Thoracic aorta (tissue), 2 donors: Measurements from ENCODE around the gene UBE2Q1. TPM values are rescaled to one million over a fixed set of nuclear protein-coding genes. Genes with fewer than 3 reads are reported as not detected.
A peak's percentile ranks its signal among the peaks of the same experiment; 100 is the strongest.

Experiments
- ATAC-seq: fragments of 150-250 bp; one replicate; pipeline ENCODE4 v1.8.0; 2017; ENCODE audit warnings: low read depth; ENCODE audit not compliant: insufficient number of reproducible peaks, low FRiP score
- DNase-seq: peaks from one replicate; pipeline ENCODE4 v3.0.0-alpha.2; 2020; ENCODE audit warnings: low spot score
- H3K27ac ChIP-seq, 2 donors: fragments of 200-600 bp; sonication (generic); 1 replicate in 1 of 2; 2 replicates in 1 of 2; pipeline ENCODE4 v1.5.1; 2016; ENCODE audit warnings: mild to moderate bottlenecking in 2 of 2, moderate library complexity in 2 of 2
- H3K27me3 ChIP-seq: fragments of 200-600 bp; sonication (generic); replicated peaks from 2 replicates; pipeline ENCODE4 v1.6.0; 2016; ENCODE audit warnings: mild to moderate bottlenecking; ENCODE audit not compliant: insufficient read depth
- H3K36me3 ChIP-seq: fragments of 200-600 bp; sonication (generic); one replicate; pipeline ENCODE4 v1.5.1; 2016
- H3K4me1 ChIP-seq, 2 donors: fragments of 200-600 bp; sonication (generic); 1 replicate in 1 of 2; 2 replicates in 1 of 2; pipeline versions ENCODE4 v1.5.1 to v1.6.0; 2016; ENCODE audit warnings: low read depth in 2 of 2, mild to moderate bottlenecking in 1 of 2; ENCODE audit not compliant: control insufficient read depth in 1 of 2
- H3K4me3 ChIP-seq: fragments of 200-600 bp; sonication (generic); 2 replicates; pipeline ENCODE4 v1.5.1; 2016; ENCODE audit warnings: mild to moderate bottlenecking
- H3K9me3 ChIP-seq: fragments of 200-600 bp; sonication (generic); 2 replicates; pipeline ENCODE4 v1.5.1; 2016
- total RNA-seq, 2 donors: library from RNA; depleted of rRNA; stranded (reverse); fragments of >200 nt; gene quantifications; one replicate each; pipeline versions ENCODE4 v1.1.0 to v1.2.3, GENCODE V29; 2016
- TF ChIP-seq, protein P1 (sequence below): fragments of 200-600 bp; sonication (generic); IDR thresholded peaks from one replicate; pipeline ENCODE4 v1.5.1; 2019; ENCODE audit warnings: antibody characterized with exemption

UBE2Q1 gene
- total RNA-seq, 2 donors from 2014 or later = 28.4 to 49.5 TPM

DNA sequence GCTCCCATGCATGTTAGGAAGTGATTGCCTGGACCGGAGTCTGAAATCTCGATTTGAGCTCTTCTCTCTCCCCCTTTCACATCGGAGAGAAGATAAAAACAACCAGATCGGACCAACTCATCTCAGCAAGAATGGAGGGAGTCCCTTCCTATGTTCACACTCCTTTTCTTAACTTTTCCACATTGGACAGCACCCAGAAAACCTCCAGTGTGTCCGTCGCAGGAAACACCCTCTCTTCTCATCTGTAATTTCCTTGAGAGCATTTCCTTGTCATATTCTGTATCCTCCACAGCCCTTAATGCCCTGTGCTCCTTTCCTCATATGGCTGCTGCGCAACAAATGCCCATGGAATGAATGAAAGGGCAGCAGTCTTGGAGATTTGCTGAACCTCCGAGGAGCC is 57.9 kb downstream of the UBE2Q1 start:
- Histone ChIP-seq H3K4me1 (peaks cover 3 to 9% of the 10 kb centered on the region in 2 donors), H3K27ac (no peak overlapping the region), H3K27me3 (peaks cover 25% of the 10 kb centered on the region), H3K4me3 (peak overlapping the region; percentile 67), H3K36me3 (no peaks in the 10 kb centered on the region), H3K9me3 (no peaks in the 10 kb centered on the region)
- DNase-seq (no peak), ATAC-seq (no peak)
- TF ChIP-seq, protein P1, sequence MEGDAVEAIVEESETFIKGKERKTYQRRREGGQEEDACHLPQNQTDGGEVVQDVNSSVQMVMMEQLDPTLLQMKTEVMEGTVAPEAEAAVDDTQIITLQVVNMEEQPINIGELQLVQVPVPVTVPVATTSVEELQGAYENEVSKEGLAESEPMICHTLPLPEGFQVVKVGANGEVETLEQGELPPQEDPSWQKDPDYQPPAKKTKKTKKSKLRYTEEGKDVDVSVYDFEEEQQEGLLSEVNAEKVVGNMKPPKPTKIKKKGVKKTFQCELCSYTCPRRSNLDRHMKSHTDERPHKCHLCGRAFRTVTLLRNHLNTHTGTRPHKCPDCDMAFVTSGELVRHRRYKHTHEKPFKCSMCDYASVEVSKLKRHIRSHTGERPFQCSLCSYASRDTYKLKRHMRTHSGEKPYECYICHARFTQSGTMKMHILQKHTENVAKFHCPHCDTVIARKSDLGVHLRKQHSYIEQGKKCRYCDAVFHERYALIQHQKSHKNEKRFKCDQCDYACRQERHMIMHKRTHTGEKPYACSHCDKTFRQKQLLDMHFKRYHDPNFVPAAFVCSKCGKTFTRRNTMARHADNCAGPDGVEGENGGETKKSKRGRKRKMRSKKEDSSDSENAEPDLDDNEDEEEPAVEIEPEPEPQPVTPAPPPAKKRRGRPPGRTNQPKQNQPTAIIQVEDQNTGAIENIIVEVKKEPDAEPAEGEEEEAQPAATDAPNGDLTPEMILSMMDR = no peak

DNA sequence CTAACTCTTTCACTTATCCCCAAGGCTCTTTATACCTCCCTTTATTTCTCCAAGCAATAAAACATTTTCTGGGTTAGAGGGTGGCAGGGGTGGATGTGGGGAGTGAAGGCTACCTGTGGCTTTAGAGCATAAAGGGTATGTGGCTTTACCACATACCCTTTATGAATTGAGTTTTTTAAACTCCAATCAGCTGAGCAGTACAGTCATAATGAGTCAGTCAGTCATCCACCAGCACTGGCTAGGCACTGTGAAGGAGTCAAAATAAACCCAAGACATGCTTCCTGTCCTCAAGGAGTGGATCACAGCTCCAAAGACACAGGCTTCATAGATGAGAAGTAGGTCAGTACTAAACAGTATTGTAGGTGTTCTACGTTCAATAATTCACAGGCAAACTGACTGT is 59.0 kb downstream of the UBE2Q1 start:
- H3K4me1 ChIP-seq = peaks cover 3 to 9% of the 10 kb centered on the region in 2 donors
- no peak for DNase-seq
- H3K36me3 ChIP-seq = no peaks in the 10 kb centered on the region
- no peaks in the 10 kb centered on the region for H3K9me3 ChIP-seq
- peak overlapping the region; percentile 1 for H3K4me3 ChIP-seq
- H3K27ac ChIP-seq = no peak overlapping the region
- no peak for ATAC-seq
- TF ChIP-seq, protein P1 = no peak
- peaks cover 25% of the 10 kb centered on the region for H3K27me3 ChIP-seq

Other genes with a start within 250 kb of the UBE2Q1 start
- not detected for gene AQP10, start 237.6 kb downstream of the UBE2Q1 start, total RNA-seq
- gene ATP8B2, start 233.1 kb downstream of the UBE2Q1 start, total RNA-seq = 100 to 1,000 TPM; 190 to 291 TPM
- 10 to 100 TPM; 25.8 to 48.3 TPM for gene IL6R, start 153.3 kb downstream of the UBE2Q1 start, total RNA-seq
- 10 to 100 TPM in 1 of 2 donors, 1 to 10 TPM in 1; 1.1 to 28.0 TPM for gene TDRD10, start 56.4 kb downstream of the UBE2Q1 start, total RNA-seq
- 10 to 100 TPM in 1 of 2 donors, 1 to 10 TPM in 1; 6.1 to 15.2 TPM for gene SHE, start 56.2 kb downstream of the UBE2Q1 start, total RNA-seq
- gene CHRNB2, start 9.1 kb upstream of the UBE2Q1 start, total RNA-seq = not detected
- gene ADAR, start 49.5 kb upstream of the UBE2Q1 start, total RNA-seq = 100 to 1,000 TPM in 1 of 2 donors, 10 to 100 TPM in 1; 86.1 to 149 TPM